Measurements from ENCODE around the gene COQ8A. TPM values are rescaled to one million over a fixed set of nuclear protein-coding genes. Genes with fewer than 3 reads are reported as not detected.

COQ8A gene
- total RNA-seq, 6 donors from 2014 or later: 27.1 to 105 (median 44.6) TPM

DNA sequence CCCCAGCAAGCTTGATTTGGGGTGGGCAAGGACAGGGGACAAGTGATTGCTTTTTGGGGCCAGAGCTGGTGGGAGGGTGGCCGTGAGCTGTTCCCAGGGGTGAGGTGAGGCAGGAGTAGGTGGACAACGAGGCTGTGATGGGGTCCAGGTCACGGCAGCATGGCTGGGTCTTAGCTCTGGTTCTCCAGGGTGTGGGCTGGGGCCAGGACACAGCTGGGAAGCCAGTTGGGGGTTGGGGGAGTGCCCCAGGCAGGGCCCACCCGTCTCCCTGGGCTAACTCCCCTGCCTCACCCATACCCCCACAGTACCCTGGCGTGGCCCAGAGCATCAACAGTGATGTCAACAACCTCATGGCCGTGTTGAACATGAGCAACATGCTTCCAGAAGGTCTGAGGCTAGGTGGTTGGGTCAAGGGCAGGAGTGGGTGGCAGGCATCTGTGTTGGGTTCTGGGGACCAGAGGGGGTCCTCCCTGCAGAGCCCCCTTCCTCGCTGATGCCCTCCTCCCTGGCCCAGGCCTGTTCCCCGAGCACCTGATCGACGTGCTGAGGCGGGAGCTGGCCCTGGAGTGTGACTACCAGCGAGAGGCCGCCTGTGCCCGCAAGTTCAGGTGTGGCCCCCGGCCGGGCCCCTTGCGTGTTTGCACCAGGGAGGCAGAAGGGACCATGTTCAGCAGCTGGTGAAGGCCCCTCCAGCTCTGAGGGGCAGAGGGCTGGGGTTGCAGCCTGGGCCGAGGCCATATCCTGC is 43.3 kb downstream of the COQ8A start:
- Histone ChIP-seq H3K27ac (no peak overlapping the region), H3K27me3 (no peaks in the 10 kb centered on the region), H3K4me3 (no peak overlapping the region), H3K36me3 (peaks cover 4 to 65% (median 30%) of the 10 kb centered on the region in 4 donors), H3K4me1 (peaks cover 1 to 28% (median 10%) of the 10 kb centered on the region in 4 donors), H3K9me3 (no peaks in the 10 kb centered on the region)
- peak in 1 of 2 donors; percentile 83 for DNase-seq
- ATAC-seq (ENCODE audit: low FRiP score in 2 of 2): no peak
- WGBS, 2 donors: 89 to 99% methylated on average over 3 to 10 of the region's 18 CpGs
- TF ChIP-seq, protein P1, sequence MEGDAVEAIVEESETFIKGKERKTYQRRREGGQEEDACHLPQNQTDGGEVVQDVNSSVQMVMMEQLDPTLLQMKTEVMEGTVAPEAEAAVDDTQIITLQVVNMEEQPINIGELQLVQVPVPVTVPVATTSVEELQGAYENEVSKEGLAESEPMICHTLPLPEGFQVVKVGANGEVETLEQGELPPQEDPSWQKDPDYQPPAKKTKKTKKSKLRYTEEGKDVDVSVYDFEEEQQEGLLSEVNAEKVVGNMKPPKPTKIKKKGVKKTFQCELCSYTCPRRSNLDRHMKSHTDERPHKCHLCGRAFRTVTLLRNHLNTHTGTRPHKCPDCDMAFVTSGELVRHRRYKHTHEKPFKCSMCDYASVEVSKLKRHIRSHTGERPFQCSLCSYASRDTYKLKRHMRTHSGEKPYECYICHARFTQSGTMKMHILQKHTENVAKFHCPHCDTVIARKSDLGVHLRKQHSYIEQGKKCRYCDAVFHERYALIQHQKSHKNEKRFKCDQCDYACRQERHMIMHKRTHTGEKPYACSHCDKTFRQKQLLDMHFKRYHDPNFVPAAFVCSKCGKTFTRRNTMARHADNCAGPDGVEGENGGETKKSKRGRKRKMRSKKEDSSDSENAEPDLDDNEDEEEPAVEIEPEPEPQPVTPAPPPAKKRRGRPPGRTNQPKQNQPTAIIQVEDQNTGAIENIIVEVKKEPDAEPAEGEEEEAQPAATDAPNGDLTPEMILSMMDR (IDR thresholded peaks at IDR 0.05): no peak

DNA sequence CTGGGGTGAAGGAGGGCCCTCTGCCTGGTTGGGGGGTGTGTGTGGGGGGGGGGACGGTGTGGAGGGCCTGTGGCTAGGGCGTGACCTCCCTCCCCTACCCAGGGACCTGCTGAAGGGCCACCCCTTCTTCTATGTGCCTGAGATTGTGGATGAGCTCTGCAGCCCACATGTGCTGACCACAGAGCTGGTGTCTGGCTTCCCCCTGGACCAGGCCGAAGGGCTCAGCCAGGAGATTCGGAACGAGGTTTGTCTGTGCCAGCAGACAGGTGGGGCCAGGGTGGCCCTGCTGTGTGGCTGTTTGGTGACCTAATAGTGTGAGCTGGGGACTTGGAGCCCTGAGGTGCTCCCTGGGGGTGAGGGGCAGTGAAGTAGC is 43.9 kb downstream of the COQ8A start:
- no peaks in the 10 kb centered on the region for H3K27me3 ChIP-seq
- DNase-seq (no peak), ATAC-seq (ENCODE audit: low FRiP score in 2 of 2) (no peak)
- H3K9me3 ChIP-seq: no peaks in the 10 kb centered on the region
- H3K4me3 ChIP-seq: no peak overlapping the region
- peaks cover 6 to 33% (median 16%) of the 10 kb centered on the region in 4 donors for H3K4me1 ChIP-seq
- no peak overlapping the region for H3K27ac ChIP-seq
- TF ChIP-seq, protein P1 (IDR thresholded peaks at IDR 0.05): no peak
- TF ChIP-seq POLR2AphosphoS5 (IDR thresholded peaks at IDR 0.05) (no peak), POLR2A (IDR thresholded peaks at IDR 0.05) (no peak), EP300 (IDR thresholded peaks at IDR 0.05) (no peak)
- H3K36me3 ChIP-seq: peaks cover 4 to 61% (median 30%) of the 10 kb centered on the region in 4 donors
- 89% methylated on average over 5 of the region's 5 CpGs; no CpG with 5 or more reads in 1 of the 2 donors for WGBS, 2 donors

DNA sequence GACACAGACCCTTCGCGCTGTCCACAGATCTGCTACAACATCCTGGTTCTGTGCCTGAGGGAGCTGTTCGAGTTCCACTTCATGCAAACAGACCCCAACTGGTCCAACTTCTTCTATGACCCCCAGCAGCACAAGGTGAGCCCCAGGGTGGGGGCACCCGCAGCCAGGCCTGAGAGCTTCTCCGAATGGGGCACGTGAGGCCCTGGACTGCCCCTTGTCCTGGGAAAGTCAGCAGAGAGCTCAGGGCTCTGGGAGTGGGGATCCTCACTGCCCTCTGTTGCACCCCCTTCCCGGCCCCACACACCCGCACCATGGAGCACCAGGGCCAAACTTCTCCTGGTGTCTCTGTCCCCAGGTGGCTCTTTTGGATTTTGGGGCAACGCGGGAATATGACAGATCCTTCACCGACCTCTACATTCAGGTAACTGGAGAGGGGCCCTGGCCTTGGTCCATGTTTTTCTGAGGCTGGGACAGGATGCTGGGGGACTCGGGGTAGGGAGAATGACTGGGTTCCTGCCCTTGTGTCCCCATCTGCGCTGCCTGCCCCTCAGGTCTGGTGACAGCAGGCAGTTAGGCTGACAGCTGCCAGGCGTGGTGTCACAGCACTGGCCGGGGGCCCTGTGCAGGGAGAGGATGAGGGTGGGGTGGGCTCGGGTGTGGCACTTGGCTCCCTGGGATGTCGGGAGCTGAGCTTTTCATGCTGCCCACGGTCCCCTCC is 44.6 kb downstream of the COQ8A start:
- WGBS, 2 donors: 60 to 91% methylated on average over 1 to 16 of the region's 18 CpGs
- Histone ChIP-seq H3K27ac (peak overlapping the region in 1 of 4 donors; percentile 28), H3K27me3 (no peaks in the 10 kb centered on the region), H3K4me3 (no peak overlapping the region), H3K9me3 (no peaks in the 10 kb centered on the region), H3K36me3 (peaks cover 4 to 57% (median 30%) of the 10 kb centered on the region in 4 donors), H3K4me1 (peaks cover 8 to 40% (median 23%) of the 10 kb centered on the region in 4 donors)
- TF ChIP-seq, protein P1 (IDR thresholded peaks at IDR 0.05): no peak
- TF ChIP-seq POLR2AphosphoS5 (IDR thresholded peaks at IDR 0.05) (no peak), EP300 (IDR thresholded peaks at IDR 0.05) (no peak), POLR2A (IDR thresholded peaks at IDR 0.05) (no peak)
- DNase-seq (peak in 1 of 2 donors; percentile 54), ATAC-seq (ENCODE audit: low FRiP score in 2 of 2) (no peak)

DNA sequence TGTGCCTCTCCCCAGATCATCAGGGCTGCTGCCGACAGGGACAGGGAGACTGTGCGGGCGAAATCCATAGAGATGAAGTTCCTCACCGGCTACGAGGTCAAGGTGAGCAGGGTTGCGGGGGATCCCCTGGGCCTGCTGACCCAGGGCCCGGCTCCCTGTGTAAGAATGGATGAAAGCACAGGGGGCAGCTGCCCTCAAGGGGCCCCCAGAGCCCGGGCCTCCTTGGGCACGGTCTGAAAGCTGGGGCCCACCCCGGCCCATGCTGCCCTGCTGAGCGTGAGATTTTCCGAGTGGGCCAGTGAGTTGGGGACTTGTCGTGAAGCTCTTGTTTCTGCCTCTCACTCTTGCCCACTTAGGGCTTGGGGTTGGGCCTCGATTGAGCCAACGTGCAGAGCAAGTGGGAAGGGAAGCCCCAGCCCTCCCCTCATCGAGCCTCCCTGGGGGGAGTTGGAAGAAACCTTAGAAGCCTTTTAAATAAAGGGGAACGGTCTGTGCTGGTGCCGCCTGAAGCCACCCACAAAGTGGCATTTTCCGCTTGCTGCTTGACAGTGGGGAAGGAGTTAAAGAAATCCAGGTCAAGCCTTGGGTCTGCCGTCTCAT is 45.2 kb downstream of the COQ8A start:
- H3K36me3 ChIP-seq: peaks cover 4 to 57% (median 30%) of the 10 kb centered on the region in 4 donors
- H3K27me3 ChIP-seq: no peaks in the 10 kb centered on the region
- ATAC-seq (ENCODE audit: low FRiP score in 2 of 2): no peak
- H3K9me3 ChIP-seq: no peaks in the 10 kb centered on the region
- WGBS, 2 donors: 89 to 91% methylated on average over 14 to 15 of the region's 20 CpGs
- H3K4me3 ChIP-seq: no peak overlapping the region
- peak overlapping the region in 1 of 4 donors; percentile 28 for H3K27ac ChIP-seq
- peak in 1 of 2 donors; percentile 56 for DNase-seq
- TF ChIP-seq EP300 (IDR thresholded peaks at IDR 0.05) (no peak), POLR2A (IDR thresholded peaks at IDR 0.05) (no peak), POLR2AphosphoS5 (IDR thresholded peaks at IDR 0.05) (no peak)
- TF ChIP-seq, protein P1 (IDR thresholded peaks at IDR 0.05): no peak
- H3K4me1 ChIP-seq: peaks cover 15 to 43% (median 30%) of the 10 kb centered on the region in 4 donors
